Breast epithelium (tissue), 3 donors: ENCODE data around the gene RPP21.

ENCODE experiments used
- CTCF ChIP-seq, 3 donors: fragments of 450-650 bp; IDR thresholded peaks; one replicate each; pipeline ENCODE4 v1.5.1; 2016 to 2017; ENCODE audit warnings: antibody characterized with exemption in 3 of 3, mild to moderate bottlenecking in 3 of 3, moderate library complexity in 3 of 3
- POLR2A ChIP-seq: fragments of 450-650 bp; IDR thresholded peaks from one replicate; pipeline ENCODE4 v1.6.1; 2016; ENCODE audit warnings: antibody characterized with exemption, mild to moderate bottlenecking, moderate library complexity

GRCh38 chr6:30355281-30355680 is 10.3 kb downstream of the RPP21 start:
- TF ChIP-seq CTCF (IDR thresholded peaks at IDR 0.05): no peak
- TF ChIP-seq POLR2A: no peak
